ENCODE data around the gene LYRM4. TPM values are rescaled to one million over a fixed set of nuclear protein-coding genes. Genes with fewer than 3 reads are reported as not detected.

The LYRM4 gene
- polyA plus RNA-seq, 1 donor (not counting 4 experiments of a cell fraction or from before 2014, with no cell fraction given) = 41.1 TPM

DNA sequence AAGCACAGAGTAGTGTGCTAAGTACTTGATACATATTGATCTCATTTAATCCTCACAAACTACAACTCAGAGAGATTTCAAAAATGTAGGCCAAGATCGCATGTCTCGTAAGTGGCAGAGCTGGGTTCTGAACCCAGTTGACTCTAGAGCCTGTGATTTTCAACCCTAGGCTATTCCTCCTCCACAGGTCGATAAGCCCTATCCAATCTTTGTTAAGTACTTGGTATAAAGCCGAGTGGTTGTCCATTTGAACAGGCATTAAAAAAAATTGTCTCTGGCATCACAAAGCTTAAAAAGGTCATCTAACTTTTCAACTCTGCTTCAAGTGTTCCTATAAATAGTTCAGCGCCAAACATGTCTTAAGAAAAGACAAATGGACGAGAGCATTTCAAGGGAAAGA lies 37.4 kb downstream of the LYRM4 start:
- Histone ChIP-seq H4K20me1 (ENCODE audit: control insufficient read depth, extremely low read depth, insufficient read depth, low read length) (no peaks in the 10 kb centered on the region), H3K9me3 (ENCODE audit: control insufficient read depth, low read depth, low read length) (no peaks in the 10 kb centered on the region), H3K9me1 (ENCODE audit: control insufficient read depth, extremely low read depth, insufficient read depth, low read length) (no peaks in the 10 kb centered on the region), H3K27me3 (ENCODE audit: control insufficient read depth, extremely low read depth, insufficient read depth, low read length) (no peaks in the 10 kb centered on the region), H3K79me2 (ENCODE audit: control insufficient read depth, insufficient read depth, low read length) (no peaks in the 10 kb centered on the region), H3K4me3 (ENCODE audit: control insufficient read depth in 2 of 3, extremely low read depth in 1 of 3, insufficient read depth in 2 of 3, low read depth in 1 of 3, low read length in 3 of 3) (no peak overlapping the region), H3K4me1 (ENCODE audit: control insufficient read depth, extremely low read depth, insufficient read depth, low read length) (peaks cover 4% of the 10 kb centered on the region), H3K27ac (ENCODE audit: control insufficient read depth, insufficient read depth, low read length) (no peak overlapping the region), H2AFZ (ENCODE audit: control insufficient read depth, low read length) (no peak overlapping the region), H3K9ac (ENCODE audit: control insufficient read depth, extremely low read depth, insufficient read depth, low read length) (no peak overlapping the region), H3K4me2 (ENCODE audit: control insufficient read depth, extremely low read depth, insufficient read depth, low read depth, low read length) (no peak overlapping the region), H3K36me3 (ENCODE audit: control insufficient read depth in 2 of 2, extremely low read depth in 1 of 2, insufficient read depth in 2 of 2, low read length in 2 of 2) (peaks cover 0 to 2% of the 10 kb centered on the region in 2 experiments)
- dilution Hi-C loops (cut with MboI; ENCODE audit: extremely low pct_ligation_motif_present, low sequenced_read_pairs) = no loop called here
- no peak for FAIRE-seq
- no peak for TF ChIP-seq EZH2 (IDR thresholded peaks at IDR 0.05; ENCODE audit: low read length)
- no peak for TF ChIP-seq CTCF (optimal IDR thresholded peaks at IDR 0.05 in 1 of 3, IDR thresholded peaks at IDR 0.05 in 1 of 3, conservative IDR thresholded peaks at IDR 0.05 in 1 of 3; ENCODE audit: extremely low read depth in 1 of 3, insufficient read depth in 2 of 3, low read length in 3 of 3)
- DNase-seq (ENCODE audit: low read depth, low spot score) = no peak

- no peaks in the 10 kb centered on the region for H3K9me1 ChIP-seq (ENCODE audit: control insufficient read depth, extremely low read depth, insufficient read depth, low read length)
- TF ChIP-seq CTCF (optimal IDR thresholded peaks at IDR 0.05 in 1 of 3, IDR thresholded peaks at IDR 0.05 in 1 of 3, conservative IDR thresholded peaks at IDR 0.05 in 1 of 3; ENCODE audit: extremely low read depth in 1 of 3, insufficient read depth in 2 of 3, low read length in 3 of 3) = peak; percentile 10 to 51 (median 30)
- TF ChIP-seq EZH2 (IDR thresholded peaks at IDR 0.05; ENCODE audit: low read length) = no peak
- H4K20me1 ChIP-seq (ENCODE audit: control insufficient read depth, extremely low read depth, insufficient read depth, low read length) = no peaks in the 10 kb centered on the region
- peaks cover 4% of the 10 kb centered on the region in 2 experiments for H3K36me3 ChIP-seq (ENCODE audit: control insufficient read depth in 2 of 2, extremely low read depth in 1 of 2, insufficient read depth in 2 of 2, low read length in 2 of 2)
- no peak overlapping the region for H3K4me2 ChIP-seq (ENCODE audit: control insufficient read depth, extremely low read depth, insufficient read depth, low read depth, low read length)
- peaks cover 4% of the 10 kb centered on the region for H3K4me1 ChIP-seq (ENCODE audit: control insufficient read depth, extremely low read depth, insufficient read depth, low read length)
- no peak for DNase-seq (ENCODE audit: low read depth, low spot score)
- H3K9me3 ChIP-seq (ENCODE audit: control insufficient read depth, low read depth, low read length) = no peaks in the 10 kb centered on the region
- no peak overlapping the region for H3K27ac ChIP-seq (ENCODE audit: control insufficient read depth, insufficient read depth, low read length)
- no peak overlapping the region for H2AFZ ChIP-seq (ENCODE audit: control insufficient read depth, low read length)
- no peak overlapping the region for H3K9ac ChIP-seq (ENCODE audit: control insufficient read depth, extremely low read depth, insufficient read depth, low read length)
- H3K27me3 ChIP-seq (ENCODE audit: control insufficient read depth, extremely low read depth, insufficient read depth, low read length) = no peaks in the 10 kb centered on the region
- no peak overlapping the region for H3K4me3 ChIP-seq (ENCODE audit: control insufficient read depth in 2 of 3, extremely low read depth in 1 of 3, insufficient read depth in 2 of 3, low read depth in 1 of 3, low read length in 3 of 3)
- dilution Hi-C loops (cut with MboI; ENCODE audit: extremely low pct_ligation_motif_present, low sequenced_read_pairs) = no loop called here
- no peak for FAIRE-seq
- no peaks in the 10 kb centered on the region for H3K79me2 ChIP-seq (ENCODE audit: control insufficient read depth, insufficient read depth, low read length)
These were observed 40.3 kb downstream of the LYRM4 start for GRCh38 chr6:5220443-5220842.
